Retinal pigment epithelial cell (primary cell): ENCODE data around the gene KCNC1.
A peak's percentile ranks its signal among the peaks of the same experiment; 100 is the strongest.

Experiments
- DNase-seq: peaks from one replicate; pipeline ENCODE4 v3.0.0-alpha.2; 2010; ENCODE audit warnings: low read depth
- H3K4me3 ChIP-seq: 2 replicates; pipeline ENCODE4 v1.5.1; 2011; ENCODE audit warnings: mild to moderate bottlenecking, low read length, control low read depth, moderate library complexity
- CTCF ChIP-seq: conservative IDR thresholded peaks from 2 replicates; pipeline ENCODE4 v1.5.1; 2011; ENCODE audit warnings: low read depth, low read length, control low read depth, inconsistent platforms

The KCNC1 gene

DNA sequence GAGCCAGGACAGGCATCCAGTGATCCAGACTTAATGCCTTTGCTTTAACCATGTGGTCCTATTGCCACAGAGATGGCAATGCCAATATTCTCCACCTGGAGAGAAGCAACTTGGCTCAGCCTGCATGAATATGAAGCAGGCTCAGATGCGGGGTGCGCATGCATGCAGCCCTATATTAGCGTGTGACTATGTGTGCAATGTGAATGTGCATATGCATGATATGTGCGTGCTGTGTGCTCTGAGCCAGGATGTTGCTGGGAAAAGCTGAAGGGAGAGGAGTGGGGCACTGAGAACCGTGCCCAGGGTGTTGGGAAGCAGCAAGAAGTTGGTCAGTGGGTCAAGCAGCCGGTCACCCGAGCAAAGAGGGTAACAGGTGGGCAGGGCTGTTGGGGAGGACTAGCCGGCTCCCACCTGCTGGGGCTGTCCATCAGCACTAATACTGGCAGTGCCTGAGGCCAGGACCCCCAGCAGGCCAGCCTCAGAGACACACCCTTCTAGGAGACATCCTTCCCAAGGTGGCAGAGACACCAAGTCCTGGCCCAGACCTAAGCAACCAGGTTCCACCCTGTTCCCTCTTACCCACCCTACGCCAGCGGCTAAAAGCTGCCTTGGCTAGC is 40.0 kb upstream of the KCNC1 start:
- no peak for TF ChIP-seq CTCF
- no peak for DNase-seq

DNA sequence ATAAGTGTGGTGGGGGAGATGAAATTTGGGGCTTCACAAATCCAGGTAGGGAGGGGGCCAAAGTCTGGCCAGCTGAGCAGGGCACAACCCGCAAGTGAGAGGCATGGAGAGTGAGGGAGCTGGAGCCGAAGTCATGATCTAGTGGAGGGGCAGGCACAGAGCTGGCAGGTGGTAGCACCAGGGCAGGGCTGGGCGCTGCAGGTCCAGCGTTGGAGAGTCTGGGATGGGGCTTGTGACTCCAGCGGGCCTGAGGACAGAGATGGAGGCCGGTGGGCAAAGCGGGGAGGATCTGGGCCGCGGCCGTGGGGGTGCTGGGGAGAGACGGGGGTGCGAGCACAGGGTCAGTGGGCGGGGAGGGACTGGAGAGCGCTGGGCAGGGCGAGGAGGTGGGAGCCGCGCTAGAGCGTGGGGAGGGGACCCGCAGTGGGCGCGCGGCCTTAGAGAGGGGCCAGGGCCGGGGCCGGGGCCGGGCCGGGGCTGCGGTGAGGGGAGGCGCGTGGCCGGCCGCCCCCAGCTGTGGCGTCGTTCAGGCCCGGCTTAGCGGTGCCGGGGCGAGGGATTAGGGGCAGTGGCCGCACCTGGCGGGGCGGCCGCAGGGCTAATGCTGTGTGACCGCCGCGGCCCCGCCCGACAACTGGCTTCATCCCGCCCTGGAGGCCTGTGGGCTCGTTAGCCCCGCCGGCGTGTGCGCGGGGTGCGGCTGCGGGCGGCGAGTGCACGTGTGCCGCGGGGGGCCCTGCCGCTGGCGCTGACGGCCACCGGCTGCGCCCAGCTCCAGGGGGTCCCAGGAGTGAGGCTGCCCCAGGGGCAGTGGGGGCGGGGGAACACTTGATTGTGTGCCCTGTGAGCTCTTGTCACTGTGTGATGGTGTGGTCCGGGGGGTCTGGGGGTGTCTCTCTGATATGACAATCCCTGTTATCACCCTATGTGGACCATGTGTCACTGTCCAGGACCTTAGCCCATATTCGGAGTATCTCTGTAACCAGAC is 38.8 kb upstream of the KCNC1 start:
- H3K4me3 ChIP-seq = no peak overlapping the region
- no peak for TF ChIP-seq CTCF
- no peak for DNase-seq

More for the DNA sequence above, 40.0 kb upstream of the KCNC1 start:
- H3K4me3 ChIP-seq = no peak overlapping the region

DNA sequence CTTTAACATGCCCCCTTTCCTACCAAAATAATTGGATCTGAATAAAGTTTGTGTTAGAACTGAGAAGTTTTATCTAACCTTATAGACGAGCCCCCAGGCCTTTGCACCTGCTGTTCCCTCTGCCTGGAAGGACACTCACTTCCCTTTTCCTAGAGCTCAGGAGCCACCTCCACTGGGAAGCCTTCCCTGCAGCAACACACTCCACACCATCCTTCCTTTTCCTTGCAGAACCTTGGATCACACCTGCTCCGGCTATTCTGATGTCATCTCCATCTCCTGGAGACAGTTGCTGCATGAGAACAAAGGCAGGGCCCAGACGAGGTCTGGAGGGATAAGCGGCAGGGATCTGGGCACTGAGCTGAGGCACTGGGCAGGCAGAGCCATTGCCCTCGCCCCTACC is 37.8 kb upstream of the KCNC1 start:
- DNase-seq = no peak
- TF ChIP-seq CTCF = no peak
- H3K4me3 ChIP-seq = no peak overlapping the region

GRCh38 chr11:17697175-17697949 is 37.2 kb upstream of the KCNC1 start:
- no peak for TF ChIP-seq CTCF
- H3K4me3 ChIP-seq = no peak overlapping the region
- no peak for DNase-seq

- DNase-seq = peak; percentile 52
- no peak overlapping the region for H3K4me3 ChIP-seq
- no peak for TF ChIP-seq CTCF
These were observed 35.1 kb upstream of the KCNC1 start for GRCh38 chr11:17699147-17700114.

- H3K4me3 ChIP-seq = no peak overlapping the region
- TF ChIP-seq CTCF = no peak
- no peak for DNase-seq
These were observed 33.6 kb upstream of the KCNC1 start for GRCh38 chr11:17700991-17701390.
